ENCODE data around the gene TNRC6B.

DNA sequence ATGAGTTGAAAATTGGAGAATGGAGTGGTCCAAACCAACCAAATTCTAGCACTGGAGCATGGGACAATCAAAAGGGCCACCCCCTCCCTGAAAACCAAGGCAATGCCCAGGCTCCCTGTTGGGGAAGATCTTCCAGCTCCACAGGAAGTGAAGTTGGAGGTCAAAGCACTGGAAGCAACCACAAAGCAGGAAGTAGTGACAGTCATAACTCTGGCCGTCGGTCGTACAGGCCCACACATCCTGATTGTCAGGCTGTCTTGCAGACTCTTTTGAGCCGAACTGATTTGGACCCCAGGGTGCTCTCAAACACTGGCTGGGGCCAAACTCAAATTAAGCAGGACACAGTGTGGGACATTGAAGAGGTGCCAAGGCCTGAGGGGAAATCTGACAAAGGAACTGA is 88.1 kb downstream of the TNRC6B start:
- TF ChIP-seq, protein P1, sequence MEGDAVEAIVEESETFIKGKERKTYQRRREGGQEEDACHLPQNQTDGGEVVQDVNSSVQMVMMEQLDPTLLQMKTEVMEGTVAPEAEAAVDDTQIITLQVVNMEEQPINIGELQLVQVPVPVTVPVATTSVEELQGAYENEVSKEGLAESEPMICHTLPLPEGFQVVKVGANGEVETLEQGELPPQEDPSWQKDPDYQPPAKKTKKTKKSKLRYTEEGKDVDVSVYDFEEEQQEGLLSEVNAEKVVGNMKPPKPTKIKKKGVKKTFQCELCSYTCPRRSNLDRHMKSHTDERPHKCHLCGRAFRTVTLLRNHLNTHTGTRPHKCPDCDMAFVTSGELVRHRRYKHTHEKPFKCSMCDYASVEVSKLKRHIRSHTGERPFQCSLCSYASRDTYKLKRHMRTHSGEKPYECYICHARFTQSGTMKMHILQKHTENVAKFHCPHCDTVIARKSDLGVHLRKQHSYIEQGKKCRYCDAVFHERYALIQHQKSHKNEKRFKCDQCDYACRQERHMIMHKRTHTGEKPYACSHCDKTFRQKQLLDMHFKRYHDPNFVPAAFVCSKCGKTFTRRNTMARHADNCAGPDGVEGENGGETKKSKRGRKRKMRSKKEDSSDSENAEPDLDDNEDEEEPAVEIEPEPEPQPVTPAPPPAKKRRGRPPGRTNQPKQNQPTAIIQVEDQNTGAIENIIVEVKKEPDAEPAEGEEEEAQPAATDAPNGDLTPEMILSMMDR (IDR thresholded peaks at IDR 0.05; ENCODE audit: low read depth, low read length), result no peak
- TF ChIP-seq EZH2phosphoT487 (IDR thresholded peaks at IDR 0.05; ENCODE audit: low read depth), result no peak
